GM21737 (cell line): ENCODE measurements around the gene OR52I1.

Experiments
- ATAC-seq: cut with Tn5 transposase; IDR thresholded peaks from one replicate; pipeline ENCODE4 v1.9.1; 2021; ENCODE audit warnings: mild to moderate bottlenecking, moderate library complexity; ENCODE audit not compliant: unreplicated experiment

The OR52I1 gene

DNA sequence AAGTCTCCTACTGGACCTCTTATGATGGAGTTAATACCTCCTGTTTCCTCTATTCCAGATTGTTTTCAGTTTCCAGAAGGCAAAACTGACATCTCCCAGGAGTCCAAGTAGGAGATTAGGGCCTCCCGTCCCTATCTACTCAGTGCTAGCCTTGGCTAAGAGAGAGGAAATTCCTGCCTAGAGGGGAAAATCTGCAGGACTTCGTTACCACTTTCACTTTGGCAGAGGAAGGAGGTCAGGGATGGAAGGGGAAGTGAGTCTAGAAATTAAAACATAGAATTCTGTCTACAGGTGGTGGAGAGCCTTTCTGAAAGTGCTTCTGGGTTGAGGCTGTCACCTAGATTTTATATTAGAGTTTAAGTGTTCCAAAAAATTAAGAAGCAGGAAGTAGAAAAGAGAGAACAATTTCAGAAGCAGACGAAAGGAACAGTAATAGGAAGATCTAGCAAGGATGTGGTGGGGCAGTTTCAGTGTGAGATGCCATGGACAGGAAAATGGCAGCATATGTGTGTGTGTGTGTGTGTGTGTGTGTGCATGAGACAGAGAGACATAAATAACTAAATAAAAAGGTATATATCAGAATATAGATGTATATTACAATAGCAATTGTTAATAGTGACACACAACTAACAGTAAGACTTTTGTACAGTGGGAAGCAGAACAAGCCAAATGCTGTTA lies 16.6 kb downstream of the OR52I1 start:
- ATAC-seq = no peak

GRCh38 chr11:4611986-4612385 lies 18.1 kb downstream of the OR52I1 start:
- no peak for ATAC-seq

- ATAC-seq = no peak
These were observed 22.1 kb downstream of the OR52I1 start for GRCh38 chr11:4615856-4616444.

GRCh38 chr11:4619514-4619913 lies 25.7 kb downstream of the OR52I1 start:
- ATAC-seq = no peak

- no peak for ATAC-seq
These were observed 32.6 kb downstream of the OR52I1 start for GRCh38 chr11:4626207-4627099.

DNA sequence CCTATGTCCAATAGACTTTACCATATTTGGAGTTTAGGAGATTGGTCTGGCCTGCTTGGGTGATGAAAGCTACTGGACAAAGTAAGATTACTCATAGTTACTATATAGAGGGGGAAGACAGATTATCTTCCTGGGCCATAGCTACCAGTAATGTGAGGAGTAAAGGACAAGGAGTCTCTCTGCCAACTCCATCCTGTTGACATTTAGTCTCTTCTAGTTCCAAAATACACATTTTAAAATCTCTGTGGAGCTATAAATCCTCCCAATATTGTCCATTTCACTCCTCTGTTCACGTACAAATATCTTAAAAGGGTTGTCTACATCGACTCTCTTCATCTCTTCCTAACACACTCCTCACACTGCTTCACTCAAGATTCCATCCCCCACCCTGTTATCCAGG lies 42.3 kb downstream of the OR52I1 start:
- ATAC-seq = no peak

GRCh38 chr11:4636962-4637661 lies 43.3 kb downstream of the OR52I1 start, which contains the start of gene OR51D1:
OR51D1 (plus strand) TSS chr11:4637477; CDS start chr11:4639791, 2,314 bp downstream.
- ATAC-seq = peak; percentile 80

DNA sequence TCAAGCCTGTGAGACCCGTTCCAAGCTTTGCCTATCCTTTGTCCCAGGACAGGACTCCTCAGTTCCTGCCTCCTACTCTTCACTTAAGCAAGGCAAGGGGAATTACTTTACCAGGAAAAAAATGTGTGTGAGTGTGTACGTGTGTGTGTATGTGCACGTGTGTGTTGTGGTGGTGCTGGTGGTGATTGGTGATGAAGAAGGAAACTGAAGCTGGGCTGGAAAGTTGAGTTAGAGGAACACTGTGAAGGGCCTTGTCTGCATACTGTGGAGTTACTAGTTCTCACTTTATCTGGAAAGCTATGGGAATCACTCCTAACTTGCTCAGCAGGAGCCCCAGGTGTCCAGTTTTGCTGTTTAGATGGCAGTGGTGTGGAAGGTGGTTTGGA lies 43.8 kb downstream of the OR52I1 start:
- ATAC-seq = no peak

DNA sequence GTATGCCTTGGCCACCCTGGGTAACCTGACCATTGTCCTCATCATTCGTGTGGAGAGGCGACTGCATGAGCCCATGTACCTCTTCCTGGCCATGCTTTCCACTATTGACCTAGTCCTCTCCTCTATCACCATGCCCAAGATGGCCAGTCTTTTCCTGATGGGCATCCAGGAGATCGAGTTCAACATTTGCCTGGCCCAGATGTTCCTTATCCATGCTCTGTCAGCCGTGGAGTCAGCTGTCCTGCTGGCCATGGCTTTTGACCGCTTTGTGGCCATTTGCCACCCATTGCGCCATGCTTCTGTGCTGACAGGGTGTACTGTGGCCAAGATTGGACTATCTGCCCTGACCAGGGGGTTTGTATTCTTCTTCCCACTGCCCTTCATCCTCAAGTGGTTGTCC lies 46.1 kb downstream of the OR52I1 start:
- no peak for ATAC-seq

GRCh38 chr11:4641501-4641900 lies 47.7 kb downstream of the OR52I1 start:
- no peak for ATAC-seq

GRCh38 chr11:4642043-4642442 lies 48.2 kb downstream of the OR52I1 start:
- no peak for ATAC-seq

DNA sequence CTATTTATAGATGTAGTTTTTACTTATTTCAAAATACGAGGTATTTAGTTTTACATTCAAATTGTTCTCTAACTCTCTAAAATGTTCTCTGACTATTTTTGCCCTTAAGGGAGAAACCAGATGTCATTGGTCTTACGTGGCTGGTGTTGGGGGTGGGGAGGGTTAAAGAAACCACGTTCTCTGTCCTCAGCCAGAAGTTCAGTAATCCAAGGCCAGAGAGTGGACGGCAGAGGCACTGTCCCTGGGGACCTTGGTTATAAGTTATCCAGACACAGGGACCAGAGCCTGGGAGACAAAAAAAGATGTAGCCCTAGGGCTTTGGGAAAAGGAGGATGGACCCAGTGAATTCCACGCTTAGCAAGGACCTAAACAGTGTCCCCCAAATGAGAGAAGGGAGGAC lies 49.2 kb downstream of the OR52I1 start:
- ATAC-seq = no peak

- ATAC-seq = no peak
These were observed 49.8 kb downstream of the OR52I1 start, which contains the start of gene OR51E1 for GRCh38 chr11:4643682-4644081. OR51E1 (plus strand) TSS chr11:4643982; CDS start chr11:4652527, 8,545 bp downstream.

- ATAC-seq = no peak
These were observed 50.4 kb downstream of the OR52I1 start for GRCh38 chr11:4644233-4644632.
